ENCODE data around the gene ADAMTS16.

ADAMTS16 gene

DNA sequence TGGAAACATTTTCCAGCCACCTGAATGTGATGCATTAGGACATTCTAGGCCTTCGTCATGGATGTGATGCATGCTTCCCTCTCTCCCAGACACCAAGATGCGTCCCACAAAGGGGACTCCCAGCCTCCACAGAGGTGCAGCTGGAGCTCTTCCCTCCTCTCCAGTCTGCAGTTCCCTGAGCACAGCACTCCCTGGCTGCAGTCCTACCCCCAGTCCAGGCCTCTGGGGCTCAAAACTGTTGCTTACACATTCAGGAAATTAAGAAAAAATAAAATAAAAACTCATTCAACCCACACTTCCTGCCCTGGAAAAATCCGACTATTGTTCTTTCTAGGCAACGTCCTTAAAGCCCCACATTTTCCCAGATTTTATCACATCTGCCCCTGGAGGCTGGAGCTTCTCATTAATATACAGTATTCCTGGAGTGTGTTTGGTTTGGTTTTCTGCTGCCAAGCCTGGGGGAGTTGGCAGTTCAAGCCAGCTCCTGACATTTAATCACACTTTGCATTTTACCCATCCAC lies 204.0 kb downstream of the ADAMTS16 start:
- peaks cover 5% of the 10 kb centered on the region for H3K4me1 Mint-ChIP-seq
- no peak overlapping the region for H3K27ac Mint-ChIP-seq
- no peak overlapping the region for H3K4me3 Mint-ChIP-seq

DNA sequence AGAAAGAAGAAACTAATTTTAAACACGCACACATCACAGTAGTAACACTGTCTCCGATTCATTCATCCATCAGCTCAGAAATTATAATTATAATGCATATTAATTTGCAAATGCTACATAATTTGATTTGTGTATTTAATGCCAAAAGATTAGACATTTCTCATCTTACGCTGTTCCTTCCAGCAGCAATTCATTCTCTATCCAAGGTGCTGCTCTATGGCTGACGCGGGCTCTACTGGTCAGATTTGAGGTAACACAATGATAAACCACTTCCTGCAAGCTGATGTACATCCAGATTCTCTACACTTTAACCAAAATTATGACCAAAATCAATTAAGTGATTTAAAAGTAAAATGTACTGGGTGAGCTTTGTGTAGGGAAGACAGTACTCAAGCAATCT lies 204.5 kb downstream of the ADAMTS16 start:
- Mint-ChIP-seq H3K9me3 (no peaks in the 10 kb centered on the region), H3K27me3 (peaks cover 12% of the 10 kb centered on the region), H3K27ac (no peak overlapping the region), H3K36me3 (peaks cover 2% of the 10 kb centered on the region), H3K4me3 (no peak overlapping the region), H3K4me1 (peaks cover 5% of the 10 kb centered on the region)
- DNase-seq (ENCODE audit: low spot score in 2 of 2) (no peak), ATAC-seq (ENCODE audit: low read depth) (no peak)

More for the DNA sequence above, 204.0 kb downstream of the ADAMTS16 start:
- H3K36me3 Mint-ChIP-seq = peaks cover 2% of the 10 kb centered on the region
- no peaks in the 10 kb centered on the region for H3K9me3 Mint-ChIP-seq
- DNase-seq (ENCODE audit: low spot score in 2 of 2) (no peak), ATAC-seq (ENCODE audit: low read depth) (no peak)
- peaks cover 9% of the 10 kb centered on the region for H3K27me3 Mint-ChIP-seq

DNA sequence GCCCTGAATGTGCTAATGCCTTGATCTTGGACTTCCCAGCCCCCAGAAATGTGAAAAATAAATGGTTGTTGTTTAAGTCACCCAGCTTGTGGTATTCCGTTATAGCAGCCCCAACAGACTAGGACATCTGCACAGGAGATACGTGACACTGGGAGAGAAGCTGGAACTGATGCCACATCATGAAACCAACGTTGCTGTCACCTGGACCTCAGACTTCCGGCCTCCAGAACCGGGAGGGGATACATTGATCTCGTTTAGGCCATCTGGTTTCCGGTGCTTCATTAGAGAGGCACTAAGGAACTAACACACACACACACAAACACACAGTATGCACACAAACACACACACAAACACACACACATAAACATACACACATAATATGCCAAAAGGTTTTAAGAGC lies 207.3 kb downstream of the ADAMTS16 start:
- ATAC-seq (ENCODE audit: low read depth) (no peak), DNase-seq (ENCODE audit: low spot score in 2 of 2) (no peak)
- no peak overlapping the region for H3K4me3 Mint-ChIP-seq
- H3K36me3 Mint-ChIP-seq = peaks cover 2% of the 10 kb centered on the region
- H3K27me3 Mint-ChIP-seq = peaks cover 12% of the 10 kb centered on the region
- H3K27ac Mint-ChIP-seq = no peak overlapping the region
- H3K9me3 Mint-ChIP-seq = no peaks in the 10 kb centered on the region
- H3K4me1 Mint-ChIP-seq = peaks cover 5% of the 10 kb centered on the region

DNA sequence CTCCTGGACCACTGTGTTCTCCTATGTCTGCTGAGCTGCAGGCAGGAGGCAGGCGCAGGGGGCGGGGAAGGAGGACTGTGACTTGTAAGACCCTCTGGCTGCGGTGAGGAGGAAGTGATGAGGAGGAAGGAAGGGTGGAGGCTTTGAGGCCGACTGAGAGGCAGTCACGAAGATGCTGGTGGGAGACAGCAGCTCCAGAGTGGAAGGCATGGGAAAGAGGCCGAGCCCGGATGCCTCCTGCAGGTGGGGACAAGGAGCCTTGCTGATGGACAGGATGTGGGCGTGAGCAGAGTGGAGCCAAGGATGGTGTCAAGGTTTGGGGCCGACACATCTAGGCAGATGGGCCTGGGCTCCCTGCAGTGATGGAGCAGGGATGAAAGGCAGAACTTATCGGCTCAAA lies 208.0 kb downstream of the ADAMTS16 start:
- Mint-ChIP-seq H3K27me3 (peaks cover 12% of the 10 kb centered on the region), H3K27ac (no peak overlapping the region), H3K9me3 (peaks cover 2% of the 10 kb centered on the region), H3K4me3 (no peak overlapping the region), H3K36me3 (peaks cover 2% of the 10 kb centered on the region), H3K4me1 (peaks cover 5% of the 10 kb centered on the region)
- DNase-seq (ENCODE audit: low spot score in 2 of 2) = no peak
- ATAC-seq (ENCODE audit: low read depth) = no peak

DNA sequence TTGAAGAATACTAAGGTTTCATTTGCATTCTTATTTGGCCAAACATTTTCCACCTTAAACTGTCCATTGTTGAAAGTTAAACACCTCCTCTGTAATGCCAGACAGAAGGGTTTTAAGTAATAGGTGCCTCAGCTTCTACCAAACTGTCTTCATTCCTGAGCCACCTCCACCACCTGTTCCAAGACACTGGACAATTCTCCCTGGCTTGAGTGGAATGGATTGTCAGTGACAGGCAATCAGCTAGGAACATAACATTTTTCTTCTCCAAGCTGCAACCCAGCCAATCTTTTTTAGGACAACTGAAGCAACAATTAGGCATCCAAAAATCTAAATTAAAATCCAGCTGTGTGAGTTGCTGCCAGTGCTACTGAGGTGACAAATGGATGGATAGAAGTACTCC lies 208.4 kb downstream of the ADAMTS16 start:
- H3K27ac Mint-ChIP-seq = no peak overlapping the region
- H3K4me3 Mint-ChIP-seq = no peak overlapping the region
- H3K4me1 Mint-ChIP-seq = peaks cover 5% of the 10 kb centered on the region
- DNase-seq (ENCODE audit: low spot score in 2 of 2) (no peak), ATAC-seq (ENCODE audit: low read depth) (no peak)
- H3K9me3 Mint-ChIP-seq = peaks cover 2% of the 10 kb centered on the region
- H3K36me3 Mint-ChIP-seq = peaks cover 2% of the 10 kb centered on the region
- H3K27me3 Mint-ChIP-seq = peaks cover 12% of the 10 kb centered on the region

DNA sequence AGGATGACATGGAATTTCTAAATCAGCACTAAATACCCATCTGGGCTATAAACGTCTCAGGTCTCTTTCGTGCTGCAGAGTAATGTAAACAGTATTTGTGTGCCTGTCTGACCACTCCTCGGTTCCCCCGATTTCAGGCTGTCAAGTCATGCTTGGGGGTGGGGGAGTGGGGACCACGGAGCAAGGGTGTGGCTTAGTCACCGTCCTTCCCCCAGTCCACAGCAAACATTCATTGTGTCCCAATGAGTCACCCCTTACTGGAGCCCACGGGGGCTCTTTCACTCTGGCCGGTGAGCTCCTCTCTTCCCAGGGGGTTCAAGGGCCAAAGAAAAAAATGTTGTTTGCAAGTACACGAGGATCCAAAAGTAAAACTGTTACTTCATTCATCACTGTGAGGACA lies 210.0 kb downstream of the ADAMTS16 start:
- ATAC-seq (ENCODE audit: low read depth) (no peak), DNase-seq (ENCODE audit: low spot score in 2 of 2) (no peak)
- H3K9me3 Mint-ChIP-seq = peaks cover 2% of the 10 kb centered on the region

DNA sequence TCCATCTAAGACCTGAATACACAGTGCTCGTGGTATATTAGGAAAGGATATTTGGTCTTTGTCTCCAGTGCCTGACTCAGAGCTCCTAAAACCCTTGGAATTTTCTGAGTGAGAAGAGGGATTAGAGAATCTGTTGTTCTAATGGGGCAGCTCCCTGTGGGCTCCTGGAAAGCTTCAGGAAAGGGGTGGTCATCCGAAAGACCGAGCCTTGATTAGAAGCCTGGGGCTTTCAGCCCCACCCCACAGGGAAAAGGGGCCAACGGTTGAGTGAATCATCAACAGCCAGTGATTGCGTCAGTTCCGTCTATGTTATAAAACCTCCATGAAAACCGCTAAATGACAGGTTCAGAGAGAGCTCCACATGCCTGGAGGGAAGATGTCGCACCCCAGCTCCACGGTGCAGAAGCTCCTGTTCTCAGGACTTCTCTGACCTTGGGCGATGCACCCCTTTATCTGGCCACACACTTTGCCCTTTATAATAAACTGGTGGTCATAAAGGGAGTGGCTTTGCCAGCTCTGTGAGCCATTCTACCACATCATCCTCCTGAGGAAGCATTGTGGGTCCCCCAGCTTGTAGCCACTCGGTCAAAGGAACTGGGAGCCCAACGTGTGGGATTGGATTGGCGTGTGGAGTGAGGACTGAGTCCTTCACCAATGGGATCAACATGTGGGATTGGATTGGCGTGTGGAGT lies 211.3 kb downstream of the ADAMTS16 start:
- ATAC-seq (ENCODE audit: low read depth) (no peak), DNase-seq (ENCODE audit: low spot score in 2 of 2) (no peak)
- no peak overlapping the region for H3K27ac Mint-ChIP-seq
- H3K4me3 Mint-ChIP-seq = no peak overlapping the region
- peaks cover 2% of the 10 kb centered on the region for H3K9me3 Mint-ChIP-seq
- peaks cover 2% of the 10 kb centered on the region for H3K36me3 Mint-ChIP-seq
- peaks cover 6% of the 10 kb centered on the region for H3K27me3 Mint-ChIP-seq
- peaks cover 5% of the 10 kb centered on the region for H3K4me1 Mint-ChIP-seq

More for the DNA sequence above, 210.0 kb downstream of the ADAMTS16 start:
- Mint-ChIP-seq H3K27ac (no peak overlapping the region), H3K36me3 (peaks cover 2% of the 10 kb centered on the region), H3K27me3 (peaks cover 6% of the 10 kb centered on the region), H3K4me3 (no peak overlapping the region), H3K4me1 (peaks cover 5% of the 10 kb centered on the region)

DNA sequence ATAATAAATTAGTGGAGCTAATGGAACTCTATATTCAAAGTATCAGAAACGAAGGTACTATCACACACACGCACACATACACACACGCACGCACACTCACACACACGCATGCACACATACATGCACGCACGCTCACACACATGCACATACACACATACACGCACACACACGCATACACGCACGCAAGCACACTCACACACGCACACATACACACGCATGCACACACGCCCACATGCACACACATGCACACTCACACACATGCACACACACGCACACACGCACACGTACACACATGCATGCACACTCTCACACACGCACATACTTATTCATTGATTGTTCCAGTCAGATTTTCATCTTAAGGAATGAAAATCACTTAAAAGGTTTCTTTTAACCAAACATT lies 212.5 kb downstream of the ADAMTS16 start:
- ATAC-seq (ENCODE audit: low read depth) (no peak), DNase-seq (ENCODE audit: low spot score in 2 of 2) (no peak)
- Mint-ChIP-seq H3K4me3 (no peak overlapping the region), H3K27me3 (peaks cover 5% of the 10 kb centered on the region), H3K9me3 (peaks cover 2% of the 10 kb centered on the region), H3K4me1 (peaks cover 4% of the 10 kb centered on the region), H3K27ac (no peak overlapping the region), H3K36me3 (peaks cover under 1% of the 10 kb centered on the region)

DNA sequence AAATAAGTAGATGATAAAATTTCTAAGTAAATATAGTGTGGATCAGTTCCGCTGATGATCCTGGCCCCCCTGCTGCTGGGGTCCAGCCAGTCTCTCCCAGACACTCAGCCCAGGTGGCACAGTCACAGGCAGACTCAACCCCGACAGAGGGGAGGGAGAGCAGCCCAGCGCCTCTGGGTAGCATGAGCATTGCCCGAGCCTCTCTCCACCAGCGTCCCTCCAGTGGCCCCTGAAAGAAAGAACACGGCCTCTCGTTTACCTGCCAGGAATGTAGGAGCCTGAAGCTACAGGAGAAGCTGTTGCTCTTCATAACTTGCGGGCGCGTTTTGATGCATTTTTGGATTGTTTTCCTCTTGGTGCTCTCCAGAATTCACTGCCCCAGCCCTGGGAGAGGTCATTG lies 213.6 kb downstream of the ADAMTS16 start:
- no peaks in the 10 kb centered on the region for H3K36me3 Mint-ChIP-seq
- peaks cover 3% of the 10 kb centered on the region for H3K27me3 Mint-ChIP-seq
- H3K9me3 Mint-ChIP-seq = peaks cover 2% of the 10 kb centered on the region
- no peak overlapping the region for H3K4me3 Mint-ChIP-seq
- no peak for DNase-seq (ENCODE audit: low spot score in 2 of 2)
- no peaks in the 10 kb centered on the region for H3K4me1 Mint-ChIP-seq
- no peak overlapping the region for H3K27ac Mint-ChIP-seq
- no peak for ATAC-seq (ENCODE audit: low read depth)

DNA sequence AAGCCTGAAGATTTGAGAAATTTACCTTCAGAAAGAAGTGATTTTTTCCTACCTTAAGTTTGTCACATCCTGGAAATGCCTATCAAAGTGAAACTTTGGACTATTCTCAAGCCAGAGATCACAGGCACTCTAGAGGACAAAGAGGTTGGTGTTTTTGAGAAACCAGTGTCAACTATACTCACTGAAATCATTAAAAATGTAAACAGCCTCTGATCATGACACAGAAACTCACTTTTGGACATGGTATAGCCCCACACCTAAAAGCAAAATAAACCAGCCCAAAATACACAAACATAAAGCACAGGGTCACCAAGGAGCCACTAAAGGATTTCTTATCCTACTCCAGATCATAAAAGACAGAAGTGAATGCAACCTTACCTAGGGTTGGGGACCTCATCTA lies 216.6 kb downstream of the ADAMTS16 start:
- Mint-ChIP-seq H3K9me3 (peaks cover 2% of the 10 kb centered on the region), H3K36me3 (no peaks in the 10 kb centered on the region), H3K4me3 (no peak overlapping the region), H3K27ac (no peak overlapping the region), H3K4me1 (no peaks in the 10 kb centered on the region), H3K27me3 (no peaks in the 10 kb centered on the region)
- DNase-seq (ENCODE audit: low spot score in 2 of 2) = no peak
- ATAC-seq (ENCODE audit: low read depth) = no peak

DNA sequence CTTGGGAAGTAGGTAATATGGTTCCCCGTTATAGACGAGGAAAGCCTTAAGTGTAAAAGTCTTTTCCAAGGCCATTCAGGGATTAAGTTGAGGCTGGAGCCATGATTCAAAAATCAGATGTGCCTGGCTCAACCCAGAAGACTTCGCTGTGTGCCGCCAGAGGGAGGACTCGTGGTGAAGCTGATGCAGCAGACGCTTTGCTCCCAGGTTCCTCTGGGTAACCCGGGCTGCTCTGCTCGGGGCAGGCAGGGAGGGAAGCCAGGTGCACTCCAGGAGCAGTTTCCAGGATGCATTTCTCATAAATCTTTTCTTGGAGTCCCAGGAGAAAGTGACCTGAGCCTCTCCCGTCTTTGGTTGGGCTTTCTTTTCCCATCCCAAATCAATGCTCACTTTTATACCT lies 219.5 kb downstream of the ADAMTS16 start:
- Mint-ChIP-seq H3K4me3 (no peak overlapping the region), H3K36me3 (no peaks in the 10 kb centered on the region), H3K27ac (no peak overlapping the region), H3K27me3 (no peaks in the 10 kb centered on the region), H3K4me1 (no peaks in the 10 kb centered on the region), H3K9me3 (no peaks in the 10 kb centered on the region)
- DNase-seq (ENCODE audit: low spot score in 2 of 2) (no peak), ATAC-seq (ENCODE audit: low read depth) (no peak)

DNA sequence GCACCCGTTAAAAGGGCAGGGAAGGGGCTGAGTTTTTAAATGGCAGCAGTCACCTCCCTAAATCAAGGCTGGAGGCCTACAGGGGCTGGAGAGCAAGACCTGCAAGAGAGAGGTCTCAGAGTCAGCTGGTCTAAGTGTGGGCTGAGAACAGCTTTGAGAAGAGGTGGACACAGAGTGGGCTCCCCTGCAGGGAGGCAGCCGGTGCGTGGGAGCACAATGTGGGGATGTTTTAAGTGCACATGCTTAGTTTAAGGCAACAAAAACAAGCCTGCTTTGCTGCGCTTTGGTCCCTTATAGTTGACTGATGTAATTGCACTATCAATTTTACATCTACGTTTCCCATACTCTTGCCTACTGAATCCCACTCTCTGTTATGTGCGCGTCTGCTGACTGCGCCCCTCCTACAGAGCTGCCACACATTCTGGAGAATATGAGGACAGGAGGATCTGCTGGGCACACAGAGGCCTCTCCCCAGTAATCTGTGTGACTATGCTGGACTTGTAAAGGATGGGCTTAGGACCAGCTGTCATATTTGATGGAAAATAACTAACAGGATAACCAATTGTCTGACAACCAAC lies 220.3 kb downstream of the ADAMTS16 start:
- Mint-ChIP-seq H3K4me1 (no peaks in the 10 kb centered on the region), H3K4me3 (no peak overlapping the region), H3K27ac (no peak overlapping the region), H3K36me3 (no peaks in the 10 kb centered on the region), H3K27me3 (no peaks in the 10 kb centered on the region), H3K9me3 (no peaks in the 10 kb centered on the region)
- no peak for ATAC-seq (ENCODE audit: low read depth)
- DNase-seq (ENCODE audit: low spot score in 2 of 2) = no peak

DNA sequence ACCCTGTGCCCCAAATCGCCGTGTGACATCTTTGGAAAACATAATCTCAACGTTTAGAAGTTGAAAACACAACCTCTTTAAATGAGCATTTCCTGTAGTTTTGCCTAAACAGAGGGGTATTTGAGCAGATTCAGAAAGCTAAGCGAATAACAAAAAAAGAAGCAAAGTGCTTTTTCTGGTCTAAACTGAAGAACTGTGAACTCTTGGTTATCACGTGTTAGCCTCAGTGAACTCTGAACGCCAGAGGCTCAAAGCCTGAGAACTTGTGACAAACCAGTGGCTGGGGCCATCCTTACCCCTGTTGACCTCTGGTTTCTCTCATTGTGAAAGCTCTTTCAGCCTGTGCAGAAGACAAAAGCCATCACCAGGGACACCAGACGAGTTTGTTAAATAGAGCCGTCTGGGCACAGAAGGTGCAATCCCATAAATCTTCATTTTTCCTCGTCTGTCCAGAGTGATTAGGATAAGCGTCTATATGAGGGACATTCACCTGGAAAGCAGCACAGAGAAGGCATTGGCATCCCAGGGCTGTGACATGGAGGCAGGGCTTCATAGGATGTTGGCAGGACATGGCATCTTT lies 220.9 kb downstream of the ADAMTS16 start:
- no peaks in the 10 kb centered on the region for H3K9me3 Mint-ChIP-seq
- no peak overlapping the region for H3K4me3 Mint-ChIP-seq
- no peak overlapping the region for H3K27ac Mint-ChIP-seq
- DNase-seq (ENCODE audit: low spot score in 2 of 2) = no peak
- H3K36me3 Mint-ChIP-seq = no peaks in the 10 kb centered on the region
- no peaks in the 10 kb centered on the region for H3K27me3 Mint-ChIP-seq
- no peaks in the 10 kb centered on the region for H3K4me1 Mint-ChIP-seq
- ATAC-seq (ENCODE audit: low read depth) = no peak

DNA sequence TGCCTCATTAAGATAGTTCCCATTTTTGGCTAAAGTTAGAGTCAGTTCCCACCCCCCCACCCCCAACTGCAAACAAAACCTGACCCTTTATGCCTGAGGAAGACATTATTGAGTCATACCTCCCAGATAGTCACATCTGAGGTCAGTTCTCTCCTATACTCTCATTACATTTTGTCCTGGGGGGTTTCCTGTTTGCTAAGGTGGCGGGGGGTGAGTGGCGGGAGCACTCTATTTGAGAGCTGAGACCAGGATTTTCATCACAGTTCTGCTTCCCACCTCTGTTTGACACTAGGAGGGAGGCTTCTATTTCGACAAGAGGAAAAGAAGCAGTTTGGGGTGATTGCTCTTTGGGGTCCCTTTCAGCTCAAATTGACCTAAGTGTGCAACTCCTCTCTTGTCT lies 222.9 kb downstream of the ADAMTS16 start:
- H3K4me1 Mint-ChIP-seq = no peaks in the 10 kb centered on the region
- ATAC-seq (ENCODE audit: low read depth) (no peak), DNase-seq (ENCODE audit: low spot score in 2 of 2) (no peak)
- no peak overlapping the region for H3K27ac Mint-ChIP-seq
- H3K9me3 Mint-ChIP-seq = no peaks in the 10 kb centered on the region
- no peak overlapping the region for H3K4me3 Mint-ChIP-seq
- no peaks in the 10 kb centered on the region for H3K36me3 Mint-ChIP-seq
- no peaks in the 10 kb centered on the region for H3K27me3 Mint-ChIP-seq

Data from memory B cell (primary cell).